WTC11 (cell line): Measurements from ENCODE around the gene ABCB7. TPM values are rescaled to one million over a fixed set of nuclear protein-coding genes. Genes with fewer than 3 reads are reported as not detected.

ENCODE experiments used
- ATAC-seq: fragments of 200-7000 bp; cut with Tn5 transposase; 2 replicates; pipeline ENCODE4 v1.10.0; 2021; ENCODE audit warnings: mild to moderate bottlenecking, moderate library complexity
- CTCF ChIA-PET: fragments of 300-600 bp; sonication (Branson Sonifier 250); formaldehyde crosslinking; loops from one replicate; lab custom pipeline; 2021; ENCODE audit warnings: antibody characterized with exemption; lab: Charles Lee
- POLR2A ChIA-PET: fragments of 350-600 bp; sonication (Branson Sonifier 250); formaldehyde crosslinking; loops from one replicate; lab custom pipeline; 2021; ENCODE audit warnings: antibody characterized with exemption; lab: Charles Lee
- DNase-seq: peaks from one replicate; pipeline ENCODE4 v3.0.0; 2021; ENCODE audit warnings: low spot score
- H3K27ac Mint-ChIP-seq: 2 replicates; pipeline ENCODE4 v1.8.0; 2021; ENCODE audit warnings: mixed read lengths
- H3K27me3 Mint-ChIP-seq: 2 replicates; pipeline ENCODE4 v1.8.0; 2021; ENCODE audit warnings: low read depth, mild to moderate bottlenecking, moderate library complexity, mixed read lengths
- H3K36me3 Mint-ChIP-seq: 2 replicates; pipeline ENCODE4 v1.8.0; 2021; ENCODE audit warnings: mixed read lengths
- H3K4me1 Mint-ChIP-seq: 2 replicates; pipeline ENCODE4 v1.8.0; 2022; ENCODE audit warnings: mixed read lengths
- H3K4me3 Mint-ChIP-seq: 2 replicates; pipeline ENCODE4 v1.8.0; 2021; ENCODE audit warnings: mild to moderate bottlenecking, moderate library complexity, mixed read lengths
- H3K9me3 Mint-ChIP-seq: 2 replicates; pipeline ENCODE4 v1.8.0; 2021; ENCODE audit warnings: mixed read lengths
- CTCF ChIP-seq: fragments of 200-600 bp; IDR thresholded peaks from 2 replicates; pipeline ENCODE4 v1.8.0; 2022; ENCODE audit warnings: antibody characterized with exemption
- FOXJ3 ChIP-seq: sonication (generic); formaldehyde crosslinking; IDR thresholded peaks from 2 replicates; pipeline ENCODE4 v1.9.0; 2021; ENCODE audit warnings: missing genetic modification reagents, mild to moderate bottlenecking, borderline replicate concordance
- GABPB1 ChIP-seq: sonication (generic); formaldehyde crosslinking; IDR thresholded peaks from 2 replicates; pipeline ENCODE4 v1.8.1; 2023; ENCODE audit warnings: mild to moderate bottlenecking, missing genetic modification reagents
- IRF2 ChIP-seq: sonication (generic); formaldehyde crosslinking; IDR thresholded peaks from 2 replicates; pipeline ENCODE4 v1.8.0; 2022; ENCODE audit warnings: low read depth, missing genetic modification reagents, borderline replicate concordance
- MXD4 ChIP-seq: fragments of 250-450 bp; sonication (Bioruptor Pico); IDR thresholded peaks from 2 replicates; pipeline ENCODE4 v1.8.0; 2021; ENCODE audit warnings: mild to moderate bottlenecking, moderate library complexity, borderline replicate concordance
- NR2C2 ChIP-seq: sonication (generic); formaldehyde crosslinking; IDR thresholded peaks from 2 replicates; pipeline ENCODE4 v1.8.0; 2022; ENCODE audit warnings: mild to moderate bottlenecking, missing genetic modification reagents
- NR3C1 ChIP-seq: sonication (generic); formaldehyde crosslinking; conservative IDR thresholded peaks from 2 replicates; pipeline ENCODE4 v1.8.1; 2023; ENCODE audit warnings: low read depth, mild to moderate bottlenecking, missing genetic modification reagents
- SMAD4 ChIP-seq: sonication (generic); formaldehyde crosslinking; IDR thresholded peaks from 2 replicates; pipeline ENCODE4 v1.8.0; 2022; ENCODE audit warnings: mild to moderate bottlenecking, missing genetic modification reagents
- TP53 ChIP-seq: sonication (generic); formaldehyde crosslinking; IDR thresholded peaks from 2 replicates; pipeline ENCODE4 v1.8.1; 2023; ENCODE audit warnings: mild to moderate bottlenecking, missing genetic modification reagents
- ZNF219 ChIP-seq: sonication (generic); formaldehyde crosslinking; IDR thresholded peaks from 2 replicates; pipeline ENCODE4 v1.8.0; 2023; ENCODE audit warnings: missing genetic modification reagents, mild to moderate bottlenecking, borderline replicate concordance
- ZNF425 ChIP-seq: fragments of 250-450 bp; sonication (Bioruptor Pico); conservative IDR thresholded peaks from 2 replicates; pipeline ENCODE4 v1.9.0; 2021; ENCODE audit warnings: mild to moderate bottlenecking
- ZNF532 ChIP-seq: fragments of 250-450 bp; sonication (Bioruptor Pico); IDR thresholded peaks from 2 replicates; pipeline ENCODE4 v1.9.0; 2021; ENCODE audit warnings: mild to moderate bottlenecking, borderline replicate concordance
- total RNA-seq: library from RNA; stranded (reverse); gene quantifications from 3 replicates; pipeline ENCODE4 v1.2.3, GENCODE V29; 2021
- TF ChIP-seq, protein P1 (sequence below): sonication (generic); formaldehyde crosslinking; IDR thresholded peaks from 2 replicates; pipeline ENCODE4 v1.8.0; 2023; ENCODE audit warnings: missing genetic modification reagents
- TF ChIP-seq, protein P2 (sequence below): sonication (generic); formaldehyde crosslinking; IDR thresholded peaks from 2 replicates; pipeline ENCODE4 v1.8.0; 2023; ENCODE audit warnings: missing genetic modification reagents, mild to moderate bottlenecking, borderline replicate concordance
- TF ChIP-seq, protein P3 (sequence below): sonication (generic); formaldehyde crosslinking; IDR thresholded peaks from 2 replicates; pipeline ENCODE4 v1.8.0; 2022; ENCODE audit warnings: mild to moderate bottlenecking, missing genetic modification reagents

Gene ABCB7
- total RNA-seq, 1 experiment from 2014 or later: 41.6 TPM

DNA sequence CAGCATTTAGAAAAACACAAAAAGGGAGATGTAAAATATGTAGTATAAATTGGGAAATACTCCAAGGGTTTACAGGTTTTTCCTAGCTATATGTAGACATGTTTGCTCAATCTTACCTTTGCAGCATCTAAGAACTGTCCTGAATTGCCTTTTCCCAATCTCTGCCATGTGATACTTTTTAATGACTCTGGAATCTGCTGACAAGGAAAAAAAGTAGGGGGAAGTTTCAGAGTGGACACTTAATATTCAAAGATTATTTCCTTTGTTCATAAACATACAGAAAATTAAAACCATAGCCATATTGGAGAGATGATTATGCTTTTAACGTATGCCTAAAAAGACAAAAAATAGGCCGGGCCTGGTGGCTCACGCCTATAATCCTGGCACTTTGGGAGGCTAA lies 41.4 kb downstream of the ABCB7 start:
- POLR2A ChIA-PET: no interaction called here
- no peak for ATAC-seq
- H3K27ac Mint-ChIP-seq: no peak overlapping the region

More for the DNA sequence above, 41.4 kb downstream of the ABCB7 start:
- Mint-ChIP-seq H3K9me3 (peaks cover 3% of the 10 kb centered on the region; the same call in 1 of the 2 replicates), H3K27me3 (no peaks in the 10 kb centered on the region), H3K4me3 (no peak overlapping the region), H3K4me1 (peaks cover 40% of the 10 kb centered on the region), H3K36me3 (peaks cover 4% of the 10 kb centered on the region)
- DNase-seq: no peak
- CTCF ChIA-PET: no interaction called here
- TF ChIP-seq NR2C2 (CRISPR knock-in tag) (no peak), CTCF (no peak), GABPB1 (CRISPR knock-in tag) (no peak), NR3C1 (no peak), IRF2 (CRISPR knock-in tag) (no peak), FOXJ3 (CRISPR knock-in tag) (no peak), SMAD4 (no peak), ZNF532 (no peak), ZNF219 (CRISPR knock-in tag) (no peak), ZNF425 (no peak), TP53 (no peak), MXD4 (CRISPR knock-in tag) (no peak)
- TF ChIP-seq, protein P1, sequence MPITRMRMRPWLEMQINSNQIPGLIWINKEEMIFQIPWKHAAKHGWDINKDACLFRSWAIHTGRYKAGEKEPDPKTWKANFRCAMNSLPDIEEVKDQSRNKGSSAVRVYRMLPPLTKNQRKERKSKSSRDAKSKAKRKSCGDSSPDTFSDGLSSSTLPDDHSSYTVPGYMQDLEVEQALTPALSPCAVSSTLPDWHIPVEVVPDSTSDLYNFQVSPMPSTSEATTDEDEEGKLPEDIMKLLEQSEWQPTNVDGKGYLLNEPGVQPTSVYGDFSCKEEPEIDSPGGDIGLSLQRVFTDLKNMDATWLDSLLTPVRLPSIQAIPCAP (CRISPR knock-in tag): no peak
- TF ChIP-seq, protein P2, sequence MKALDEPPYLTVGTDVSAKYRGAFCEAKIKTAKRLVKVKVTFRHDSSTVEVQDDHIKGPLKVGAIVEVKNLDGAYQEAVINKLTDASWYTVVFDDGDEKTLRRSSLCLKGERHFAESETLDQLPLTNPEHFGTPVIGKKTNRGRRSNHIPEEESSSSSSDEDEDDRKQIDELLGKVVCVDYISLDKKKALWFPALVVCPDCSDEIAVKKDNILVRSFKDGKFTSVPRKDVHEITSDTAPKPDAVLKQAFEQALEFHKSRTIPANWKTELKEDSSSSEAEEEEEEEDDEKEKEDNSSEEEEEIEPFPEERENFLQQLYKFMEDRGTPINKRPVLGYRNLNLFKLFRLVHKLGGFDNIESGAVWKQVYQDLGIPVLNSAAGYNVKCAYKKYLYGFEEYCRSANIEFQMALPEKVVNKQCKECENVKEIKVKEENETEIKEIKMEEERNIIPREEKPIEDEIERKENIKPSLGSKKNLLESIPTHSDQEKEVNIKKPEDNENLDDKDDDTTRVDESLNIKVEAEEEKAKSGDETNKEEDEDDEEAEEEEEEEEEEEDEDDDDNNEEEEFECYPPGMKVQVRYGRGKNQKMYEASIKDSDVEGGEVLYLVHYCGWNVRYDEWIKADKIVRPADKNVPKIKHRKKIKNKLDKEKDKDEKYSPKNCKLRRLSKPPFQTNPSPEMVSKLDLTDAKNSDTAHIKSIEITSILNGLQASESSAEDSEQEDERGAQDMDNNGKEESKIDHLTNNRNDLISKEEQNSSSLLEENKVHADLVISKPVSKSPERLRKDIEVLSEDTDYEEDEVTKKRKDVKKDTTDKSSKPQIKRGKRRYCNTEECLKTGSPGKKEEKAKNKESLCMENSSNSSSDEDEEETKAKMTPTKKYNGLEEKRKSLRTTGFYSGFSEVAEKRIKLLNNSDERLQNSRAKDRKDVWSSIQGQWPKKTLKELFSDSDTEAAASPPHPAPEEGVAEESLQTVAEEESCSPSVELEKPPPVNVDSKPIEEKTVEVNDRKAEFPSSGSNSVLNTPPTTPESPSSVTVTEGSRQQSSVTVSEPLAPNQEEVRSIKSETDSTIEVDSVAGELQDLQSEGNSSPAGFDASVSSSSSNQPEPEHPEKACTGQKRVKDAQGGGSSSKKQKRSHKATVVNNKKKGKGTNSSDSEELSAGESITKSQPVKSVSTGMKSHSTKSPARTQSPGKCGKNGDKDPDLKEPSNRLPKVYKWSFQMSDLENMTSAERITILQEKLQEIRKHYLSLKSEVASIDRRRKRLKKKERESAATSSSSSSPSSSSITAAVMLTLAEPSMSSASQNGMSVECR: no peak
- TF ChIP-seq, protein P3, sequence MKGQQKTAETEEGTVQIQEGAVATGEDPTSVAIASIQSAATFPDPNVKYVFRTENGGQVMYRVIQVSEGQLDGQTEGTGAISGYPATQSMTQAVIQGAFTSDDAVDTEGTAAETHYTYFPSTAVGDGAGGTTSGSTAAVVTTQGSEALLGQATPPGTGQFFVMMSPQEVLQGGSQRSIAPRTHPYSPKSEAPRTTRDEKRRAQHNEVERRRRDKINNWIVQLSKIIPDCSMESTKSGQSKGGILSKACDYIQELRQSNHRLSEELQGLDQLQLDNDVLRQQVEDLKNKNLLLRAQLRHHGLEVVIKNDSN (CRISPR knock-in tag): no peak
